ENCODE data around the gene CGNL1.

CGNL1 gene

DNA sequence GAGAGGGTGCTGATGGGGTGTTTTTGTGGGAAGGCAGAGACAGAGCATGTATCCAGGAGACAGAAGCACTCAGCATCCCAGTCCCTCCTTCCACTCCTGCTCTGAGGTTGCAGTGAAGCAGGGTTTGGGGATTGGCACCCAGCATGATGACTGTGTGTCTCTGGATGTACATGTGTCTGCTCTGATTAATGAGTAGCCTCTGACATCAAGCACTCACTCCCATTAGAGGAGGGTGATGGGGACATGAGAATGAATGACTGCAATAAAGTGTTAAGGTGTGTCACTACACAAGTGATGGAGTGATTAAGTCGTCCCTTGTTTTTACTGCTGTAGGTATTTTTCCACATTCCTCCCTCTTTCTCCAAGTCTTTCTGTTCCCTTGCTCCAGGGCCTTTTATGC is 205.8 kb downstream of the CGNL1 start:
- Histone ChIP-seq H3K27me3 (ENCODE audit: insufficient read depth, low read depth) (no peaks in the 10 kb centered on the region), H3K4me1 (ENCODE audit: low read depth, poor library complexity, severe bottlenecking) (no peaks in the 10 kb centered on the region), H3K36me3 (ENCODE audit: insufficient read depth) (no peaks in the 10 kb centered on the region), H3K79me2 (ENCODE audit: insufficient read depth, low read depth) (no peaks in the 10 kb centered on the region), H3K4me3 (IDR thresholded peaks at IDR 0.05; ENCODE audit: insufficient read depth, low read depth, low read length) (no peak overlapping the region), H3K9ac (no peak overlapping the region), H4K20me1 (ENCODE audit: insufficient read depth) (no peaks in the 10 kb centered on the region), H3K27ac (no peak overlapping the region), H2AFZ (ENCODE audit: low read depth) (no peak overlapping the region), H3K4me2 (no peak overlapping the region)
- TF ChIP-seq, protein P1, sequence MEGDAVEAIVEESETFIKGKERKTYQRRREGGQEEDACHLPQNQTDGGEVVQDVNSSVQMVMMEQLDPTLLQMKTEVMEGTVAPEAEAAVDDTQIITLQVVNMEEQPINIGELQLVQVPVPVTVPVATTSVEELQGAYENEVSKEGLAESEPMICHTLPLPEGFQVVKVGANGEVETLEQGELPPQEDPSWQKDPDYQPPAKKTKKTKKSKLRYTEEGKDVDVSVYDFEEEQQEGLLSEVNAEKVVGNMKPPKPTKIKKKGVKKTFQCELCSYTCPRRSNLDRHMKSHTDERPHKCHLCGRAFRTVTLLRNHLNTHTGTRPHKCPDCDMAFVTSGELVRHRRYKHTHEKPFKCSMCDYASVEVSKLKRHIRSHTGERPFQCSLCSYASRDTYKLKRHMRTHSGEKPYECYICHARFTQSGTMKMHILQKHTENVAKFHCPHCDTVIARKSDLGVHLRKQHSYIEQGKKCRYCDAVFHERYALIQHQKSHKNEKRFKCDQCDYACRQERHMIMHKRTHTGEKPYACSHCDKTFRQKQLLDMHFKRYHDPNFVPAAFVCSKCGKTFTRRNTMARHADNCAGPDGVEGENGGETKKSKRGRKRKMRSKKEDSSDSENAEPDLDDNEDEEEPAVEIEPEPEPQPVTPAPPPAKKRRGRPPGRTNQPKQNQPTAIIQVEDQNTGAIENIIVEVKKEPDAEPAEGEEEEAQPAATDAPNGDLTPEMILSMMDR (conservative IDR thresholded peaks at IDR 0.05; ENCODE audit: low read depth, low read length), result no peak

DNA sequence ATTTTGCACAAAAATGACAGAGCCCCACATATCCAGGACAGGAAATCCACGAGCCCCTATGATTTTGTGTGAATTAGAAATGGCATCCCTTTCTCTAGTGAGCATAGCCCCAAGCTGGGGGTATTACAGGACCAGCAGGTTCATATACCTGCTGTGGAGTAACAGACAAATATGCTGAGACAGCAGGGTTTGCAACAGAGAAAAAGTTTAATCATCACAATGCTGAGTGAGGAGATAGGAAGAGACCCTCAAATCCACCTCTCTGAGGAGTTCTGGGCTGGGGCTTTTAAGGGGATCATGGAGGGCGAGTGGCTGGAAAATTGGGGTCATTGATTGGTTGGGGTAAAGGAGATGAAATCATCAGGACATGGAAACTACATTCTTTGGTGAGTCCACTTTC is 207.0 kb downstream of the CGNL1 start:
- no peak overlapping the region for H3K9ac ChIP-seq
- no peaks in the 10 kb centered on the region for H3K4me1 ChIP-seq (ENCODE audit: low read depth, poor library complexity, severe bottlenecking)
- H2AFZ ChIP-seq (ENCODE audit: low read depth), result no peak overlapping the region
- TF ChIP-seq, protein P1 (conservative IDR thresholded peaks at IDR 0.05; ENCODE audit: low read depth, low read length), result no peak
- H3K36me3 ChIP-seq (ENCODE audit: insufficient read depth), result no peaks in the 10 kb centered on the region
- no peak overlapping the region for H3K4me3 ChIP-seq (IDR thresholded peaks at IDR 0.05; ENCODE audit: insufficient read depth, low read depth, low read length)
- H4K20me1 ChIP-seq (ENCODE audit: insufficient read depth), result no peaks in the 10 kb centered on the region
- no peaks in the 10 kb centered on the region for H3K79me2 ChIP-seq (ENCODE audit: insufficient read depth, low read depth)
- H3K27ac ChIP-seq, result no peak overlapping the region
- H3K4me2 ChIP-seq, result no peak overlapping the region
- H3K27me3 ChIP-seq (ENCODE audit: insufficient read depth, low read depth), result no peaks in the 10 kb centered on the region

DNA sequence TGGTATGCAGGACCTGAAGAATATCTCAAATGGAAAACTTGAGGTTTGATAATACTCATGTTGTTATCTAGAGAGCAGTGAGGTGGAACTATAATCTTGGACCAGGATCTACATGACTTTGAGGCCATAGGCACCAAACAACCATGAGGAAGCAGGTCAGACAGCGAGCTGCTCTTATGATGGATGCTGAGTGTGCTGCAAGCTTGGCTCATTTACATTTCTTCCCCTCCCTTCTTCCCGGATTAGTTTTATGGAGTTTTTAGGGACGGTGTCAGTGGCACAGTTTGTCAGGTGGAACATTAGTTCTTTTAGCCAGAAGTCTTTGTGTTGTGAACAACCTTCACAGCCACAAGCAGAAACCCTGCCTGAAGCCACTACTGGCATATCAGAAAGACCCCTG is 207.4 kb downstream of the CGNL1 start:
- Histone ChIP-seq H3K4me2 (no peak overlapping the region), H3K4me3 (IDR thresholded peaks at IDR 0.05; ENCODE audit: insufficient read depth, low read depth, low read length) (no peak overlapping the region), H3K4me1 (ENCODE audit: low read depth, poor library complexity, severe bottlenecking) (no peaks in the 10 kb centered on the region), H3K9ac (no peak overlapping the region), H3K27ac (no peak overlapping the region), H3K36me3 (ENCODE audit: insufficient read depth) (no peaks in the 10 kb centered on the region), H4K20me1 (ENCODE audit: insufficient read depth) (no peaks in the 10 kb centered on the region), H2AFZ (ENCODE audit: low read depth) (no peak overlapping the region), H3K79me2 (ENCODE audit: insufficient read depth, low read depth) (no peaks in the 10 kb centered on the region), H3K27me3 (ENCODE audit: insufficient read depth, low read depth) (no peaks in the 10 kb centered on the region)
- TF ChIP-seq, protein P1 (conservative IDR thresholded peaks at IDR 0.05; ENCODE audit: low read depth, low read length), result no peak

DNA sequence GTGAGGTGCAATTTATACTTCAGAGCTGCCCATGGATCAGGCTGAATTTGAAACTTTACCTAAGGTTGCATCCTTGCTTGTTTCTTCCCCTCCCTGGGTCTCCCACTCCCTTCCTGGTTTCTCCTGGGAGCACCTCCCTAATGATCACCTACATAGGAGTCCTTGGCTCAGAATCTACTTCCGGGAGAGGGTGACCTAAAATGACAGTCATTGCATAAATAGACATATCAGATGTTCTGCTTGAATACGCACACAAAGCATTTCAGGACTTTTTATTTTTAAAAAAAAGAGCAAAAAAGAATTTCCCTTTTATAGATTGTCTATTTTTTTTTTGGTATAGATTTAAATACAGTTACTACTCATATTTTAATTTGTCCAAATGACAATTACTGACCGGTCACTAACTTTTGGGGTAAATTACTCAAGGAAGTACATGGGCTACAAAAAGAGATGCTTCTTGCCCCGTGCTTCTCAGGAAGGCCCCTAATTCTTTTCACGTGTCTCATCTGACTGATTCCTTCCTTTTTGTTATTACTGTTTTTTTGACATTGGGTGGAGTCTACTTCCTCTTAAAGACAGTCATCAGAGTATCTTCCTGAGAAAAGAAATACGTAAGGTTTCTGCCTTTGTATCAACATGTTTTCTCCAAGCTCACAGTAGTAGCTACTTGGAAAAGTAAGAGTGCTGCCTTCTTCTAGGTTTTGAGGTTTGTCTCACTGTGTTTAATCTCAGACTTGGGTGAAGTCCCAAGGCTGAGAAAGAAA is 210.5 kb downstream of the CGNL1 start:
- H3K4me3 ChIP-seq (IDR thresholded peaks at IDR 0.05; ENCODE audit: insufficient read depth, low read depth, low read length), result no peak overlapping the region
- H3K4me1 ChIP-seq (ENCODE audit: low read depth, poor library complexity, severe bottlenecking), result no peaks in the 10 kb centered on the region
- no peaks in the 10 kb centered on the region for H3K36me3 ChIP-seq (ENCODE audit: insufficient read depth)
- TF ChIP-seq, protein P1 (conservative IDR thresholded peaks at IDR 0.05; ENCODE audit: low read depth, low read length), result no peak
- no peaks in the 10 kb centered on the region for H4K20me1 ChIP-seq (ENCODE audit: insufficient read depth)
- no peak overlapping the region for H3K27ac ChIP-seq
- no peak overlapping the region for H2AFZ ChIP-seq (ENCODE audit: low read depth)
- H3K27me3 ChIP-seq (ENCODE audit: insufficient read depth, low read depth), result no peaks in the 10 kb centered on the region
- H3K79me2 ChIP-seq (ENCODE audit: insufficient read depth, low read depth), result no peaks in the 10 kb centered on the region
- H3K4me2 ChIP-seq, result no peak overlapping the region
- no peak overlapping the region for H3K9ac ChIP-seq

Data from KMS-11 (cell line).